ENCODE results near the gene ADGRE2.

- no peak for TF ChIP-seq CTCF (IDR thresholded peaks at IDR 0.05; ENCODE audit: borderline replicate concordance, extremely low read depth, low read length, poor library complexity, severe bottlenecking)
- no peak for TF ChIP-seq EZH2 (IDR thresholded peaks at IDR 0.05; ENCODE audit: borderline replicate concordance, low read depth, low read length, severe bottlenecking)
Observed at GRCh38 chr19:14779151-14779550, 791 bp upstream of the ADGRE2 start.
